Skeletal muscle tissue (tissue), 4 donors: ENCODE measurements around the gene IL18RAP. TPM values are rescaled to one million over a fixed set of nuclear protein-coding genes. Genes with fewer than 3 reads are reported as not detected.

Experiments used
- H3K27ac ChIP-seq: one replicate; pipeline ENCODE4 v1.7.0; 2013; ENCODE audit warnings: mild to moderate bottlenecking, low read depth, low read length, inconsistent platforms
- H3K27me3 ChIP-seq, 3 donors: one replicate each; pipeline ENCODE4 v1.7.0; 2013; ENCODE audit warnings: low read length in 3 of 3; ENCODE audit not compliant: control insufficient read depth in 3 of 3, insufficient read depth in 3 of 3
- H3K36me3 ChIP-seq, 3 donors: one replicate each; pipeline ENCODE4 v1.7.0; 2013; ENCODE audit warnings: low read length in 3 of 3; ENCODE audit not compliant: control insufficient read depth in 3 of 3, insufficient read depth in 3 of 3
- H3K4me1 ChIP-seq, 3 donors: one replicate each; pipeline ENCODE4 v1.7.0; 2013; ENCODE audit warnings: low read length in 3 of 3, mild to moderate bottlenecking in 3 of 3; ENCODE audit not compliant: control insufficient read depth in 3 of 3, insufficient read depth in 3 of 3
- H3K4me3 ChIP-seq, 3 donors: one replicate each; pipeline ENCODE4 v1.7.0; 2013; ENCODE audit warnings: low read length in 3 of 3
- H3K9ac ChIP-seq, 3 donors: one replicate each; pipeline ENCODE4 v1.7.0; 2013; ENCODE audit warnings: low read length in 3 of 3, mild to moderate bottlenecking in 3 of 3, moderate library complexity in 2 of 3, low read depth in 1 of 3
- H3K9me3 ChIP-seq, 3 donors: one replicate each; pipeline ENCODE4 v1.7.0; 2013; ENCODE audit warnings: low read length in 3 of 3; ENCODE audit not compliant: control insufficient read depth in 3 of 3
- total RNA-seq: library from RNA; depleted of rRNA; stranded (reverse); fragments of >200 nt; gene quantifications from one replicate; pipeline ENCODE4 v1.2.3, GENCODE V29; 2014
- donor health status: Osteomylitis.

Gene IL18RAP
- total RNA-seq, 1 donor from 2014 or later, result 2.6 TPM

GRCh38 chr2:102421890-102422759 is 835 bp upstream of the IL18RAP start:
- Histone ChIP-seq H3K4me1 (no peaks in the 10 kb centered on the region), H3K27ac (no peak overlapping the region), H3K27me3 (peaks cover 3 to 8% (median 3%) of the 10 kb centered on the region in 3 donors), H3K36me3 (no peaks in the 10 kb centered on the region), H3K9ac (no peak overlapping the region), H3K9me3 (no peaks in the 10 kb centered on the region), H3K4me3 (no peak overlapping the region)

GRCh38 chr2:102423368-102423767 is 408 bp downstream of the IL18RAP start:
- Histone ChIP-seq H3K27ac (no peak overlapping the region), H3K27me3 (peaks cover 3 to 8% (median 3%) of the 10 kb centered on the region in 3 donors), H3K9ac (no peak overlapping the region), H3K36me3 (no peaks in the 10 kb centered on the region), H3K4me1 (no peaks in the 10 kb centered on the region), H3K9me3 (no peaks in the 10 kb centered on the region), H3K4me3 (no peak overlapping the region)

- Histone ChIP-seq H3K27me3 (peaks cover 3 to 8% (median 3%) of the 10 kb centered on the region in 3 donors), H3K4me1 (no peaks in the 10 kb centered on the region), H3K4me3 (no peak overlapping the region), H3K9me3 (no peaks in the 10 kb centered on the region), H3K9ac (no peak overlapping the region), H3K36me3 (no peaks in the 10 kb centered on the region), H3K27ac (no peak overlapping the region)
Measured at GRCh38 chr2:102424754-102425153, 1.8 kb downstream of the IL18RAP start.

- Histone ChIP-seq H3K9ac (no peak overlapping the region), H3K36me3 (no peaks in the 10 kb centered on the region), H3K27me3 (peaks cover 3 to 8% (median 3%) of the 10 kb centered on the region in 3 donors), H3K27ac (no peak overlapping the region), H3K4me3 (no peak overlapping the region), H3K9me3 (no peaks in the 10 kb centered on the region), H3K4me1 (no peaks in the 10 kb centered on the region)
Measured at GRCh38 chr2:102425441-102426132, 2.6 kb downstream of the IL18RAP start.

GRCh38 chr2:102427249-102427648 is 4.3 kb downstream of the IL18RAP start:
- no peaks in the 10 kb centered on the region for H3K4me1 ChIP-seq
- H3K27me3 ChIP-seq, result peaks cover 0 to under 1% (median 0%) of the 10 kb centered on the region in 3 donors
- H3K36me3 ChIP-seq, result no peaks in the 10 kb centered on the region
- H3K9ac ChIP-seq, result no peak overlapping the region
- H3K4me3 ChIP-seq, result no peak overlapping the region
- H3K9me3 ChIP-seq, result no peaks in the 10 kb centered on the region
- no peak overlapping the region for H3K27ac ChIP-seq

- Histone ChIP-seq H3K36me3 (no peaks in the 10 kb centered on the region), H3K9ac (no peak overlapping the region), H3K4me1 (no peaks in the 10 kb centered on the region), H3K4me3 (no peak overlapping the region), H3K27me3 (peaks cover 0 to 2% (median 0%) of the 10 kb centered on the region in 3 donors), H3K27ac (no peak overlapping the region), H3K9me3 (no peaks in the 10 kb centered on the region)
Measured at GRCh38 chr2:102428573-102428972, 5.6 kb downstream of the IL18RAP start.

- peaks cover 0 to 2% (median 0%) of the 10 kb centered on the region in 3 donors for H3K27me3 ChIP-seq
- H3K4me1 ChIP-seq, result no peaks in the 10 kb centered on the region
- H3K4me3 ChIP-seq, result no peak overlapping the region
- H3K27ac ChIP-seq, result no peak overlapping the region
- H3K9ac ChIP-seq, result no peak overlapping the region
- H3K36me3 ChIP-seq, result no peaks in the 10 kb centered on the region
- no peaks in the 10 kb centered on the region for H3K9me3 ChIP-seq
Measured at GRCh38 chr2:102432386-102432785, 9.4 kb downstream of the IL18RAP start.

- Histone ChIP-seq H3K27me3 (peaks cover 0 to 2% (median 0%) of the 10 kb centered on the region in 3 donors), H3K4me1 (no peaks in the 10 kb centered on the region), H3K9ac (no peak overlapping the region), H3K4me3 (no peak overlapping the region), H3K27ac (no peak overlapping the region), H3K36me3 (no peaks in the 10 kb centered on the region), H3K9me3 (no peaks in the 10 kb centered on the region)
Measured at GRCh38 chr2:102433973-102434654, 11.2 kb downstream of the IL18RAP start.

GRCh38 chr2:102434655-102435381 is 11.9 kb downstream of the IL18RAP start:
- Histone ChIP-seq H3K9ac (no peak overlapping the region), H3K9me3 (no peaks in the 10 kb centered on the region)

More at GRCh38 chr2:102434655-102435381, 11.9 kb downstream of the IL18RAP start:
- Histone ChIP-seq H3K27me3 (peaks cover 0 to 2% (median 0%) of the 10 kb centered on the region in 3 donors), H3K4me3 (no peak overlapping the region), H3K36me3 (no peaks in the 10 kb centered on the region), H3K4me1 (no peaks in the 10 kb centered on the region), H3K27ac (no peak overlapping the region)
